ENCODE measurements around the gene CWC27.

GRCh38 chr5:64971513-64971912 is 202.8 kb downstream of the CWC27 start:
- TF ChIP-seq CTCF (IDR thresholded peaks at IDR 0.05) = no peak
- TF ChIP-seq EZH2 (IDR thresholded peaks at IDR 0.05) = no peak
- TF ChIP-seq EZH2phosphoT487 (IDR thresholded peaks at IDR 0.05) = no peak
